ENCODE results near the gene EPB41L4B.

EPB41L4B gene

DNA sequence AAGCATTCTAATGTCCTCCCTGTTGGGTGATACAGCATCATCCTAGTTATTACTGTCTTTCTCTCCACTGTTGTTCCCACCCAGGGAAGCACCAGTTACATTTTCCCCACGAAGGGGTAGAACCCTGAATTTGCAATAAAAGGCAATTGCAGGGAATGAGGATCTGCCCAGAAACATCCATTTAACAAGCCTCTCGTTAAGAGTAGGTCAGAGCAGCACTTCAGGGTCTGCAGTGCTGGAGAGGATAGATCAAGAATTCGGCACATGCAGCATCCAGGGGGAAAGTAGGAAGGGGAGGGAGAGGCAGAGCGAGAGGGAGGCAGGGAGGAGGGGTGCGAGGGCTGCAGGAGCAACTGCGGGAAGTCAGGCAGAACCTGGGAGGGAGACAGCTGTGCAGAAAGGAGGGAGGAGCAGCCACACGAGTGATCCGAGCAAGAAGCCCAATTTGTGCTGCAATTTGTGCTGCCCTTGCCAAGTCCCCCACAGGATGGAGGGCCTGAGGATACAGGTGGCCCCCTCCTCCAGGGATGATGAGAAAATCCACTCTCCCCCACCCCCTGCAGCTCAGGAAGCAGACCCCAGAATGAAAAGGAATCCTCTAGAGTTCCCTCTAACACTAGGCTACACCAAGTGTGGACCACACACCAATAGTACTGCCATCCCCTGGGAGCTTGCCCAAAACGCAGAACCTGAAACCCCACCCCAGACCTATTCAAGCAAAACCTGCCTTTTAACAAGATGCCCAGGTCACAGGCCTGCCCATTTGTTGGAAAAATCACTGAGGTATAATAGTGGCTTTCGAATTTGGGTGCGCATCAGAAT, 62.2 kb downstream of the EPB41L4B start:
- H3K36me3 ChIP-seq (ENCODE audit: control insufficient read depth, insufficient read depth, low read length), result no peaks in the 10 kb centered on the region
- H3K27ac ChIP-seq (ENCODE audit: insufficient read depth, low read length, poor library complexity, severe bottlenecking), result no peak overlapping the region
- DNase-seq, result no peak
- no peaks in the 10 kb centered on the region for H3K27me3 ChIP-seq (replicated peaks; ENCODE audit: control insufficient read depth, insufficient read depth, low read length, poor library complexity, severe bottlenecking)
- H3K4me1 ChIP-seq (ENCODE audit: control insufficient read depth, insufficient read depth, low read length, poor library complexity, severe bottlenecking), result no peaks in the 10 kb centered on the region
- no peaks in the 10 kb centered on the region for H3K9me3 ChIP-seq (ENCODE audit: control insufficient read depth, low read length)
- H3K4me3 ChIP-seq (ENCODE audit: insufficient read depth, low read depth, low read length, poor library complexity, severe bottlenecking), result no peak overlapping the region

DNA sequence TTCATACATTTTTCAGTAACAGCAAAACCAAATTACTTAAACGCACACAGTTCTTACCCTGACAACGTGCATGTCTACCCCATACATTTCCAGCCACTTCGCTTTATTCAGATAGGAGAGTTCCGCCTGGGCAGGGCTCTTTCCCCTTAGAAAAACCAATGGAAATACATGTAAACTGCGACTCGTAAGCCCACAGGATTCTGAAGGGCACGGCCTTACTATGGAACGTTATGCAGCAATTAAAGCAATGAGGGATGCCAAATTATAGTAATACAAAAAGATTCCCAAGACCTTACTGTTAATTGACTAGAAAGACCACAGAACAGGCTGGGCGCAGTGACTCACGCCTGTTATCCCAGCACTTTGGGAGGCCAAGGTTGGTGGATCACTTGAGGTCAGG, 64.5 kb downstream of the EPB41L4B start:
- Histone ChIP-seq H3K27me3 (replicated peaks; ENCODE audit: control insufficient read depth, insufficient read depth, low read length, poor library complexity, severe bottlenecking) (no peaks in the 10 kb centered on the region), H3K9me3 (ENCODE audit: control insufficient read depth, low read length) (no peaks in the 10 kb centered on the region), H3K36me3 (ENCODE audit: control insufficient read depth, insufficient read depth, low read length) (no peaks in the 10 kb centered on the region), H3K27ac (ENCODE audit: insufficient read depth, low read length, poor library complexity, severe bottlenecking) (no peak overlapping the region), H3K4me1 (ENCODE audit: control insufficient read depth, insufficient read depth, low read length, poor library complexity, severe bottlenecking) (no peaks in the 10 kb centered on the region), H3K4me3 (ENCODE audit: insufficient read depth, low read depth, low read length, poor library complexity, severe bottlenecking) (no peak overlapping the region)
- DNase-seq, result no peak

DNA sequence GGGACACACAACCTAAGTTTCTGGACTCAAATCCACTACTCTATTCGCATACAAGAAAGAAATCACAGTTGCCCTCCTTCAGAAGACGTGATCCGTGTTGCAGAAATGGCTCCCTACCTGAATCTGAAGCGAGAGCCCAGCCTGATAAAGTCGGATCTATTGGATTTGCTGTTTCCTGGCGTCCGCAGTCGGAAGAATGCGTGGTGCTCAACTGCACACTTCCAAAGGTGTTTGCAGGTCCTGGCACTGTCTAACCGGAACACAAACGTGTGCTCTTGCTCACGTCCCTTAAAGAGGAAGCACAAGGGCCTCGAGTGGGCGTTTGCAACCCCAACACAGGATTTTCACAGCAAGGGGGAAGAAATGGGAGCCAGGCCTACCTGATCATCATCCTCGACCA, 65.5 kb downstream of the EPB41L4B start:
- H3K27me3 ChIP-seq (replicated peaks; ENCODE audit: control insufficient read depth, insufficient read depth, low read length, poor library complexity, severe bottlenecking), result no peaks in the 10 kb centered on the region
- H3K27ac ChIP-seq (ENCODE audit: insufficient read depth, low read length, poor library complexity, severe bottlenecking), result no peak overlapping the region
- no peak overlapping the region for H3K4me3 ChIP-seq (ENCODE audit: insufficient read depth, low read depth, low read length, poor library complexity, severe bottlenecking)
- H3K36me3 ChIP-seq (ENCODE audit: control insufficient read depth, insufficient read depth, low read length), result no peaks in the 10 kb centered on the region
- no peaks in the 10 kb centered on the region for H3K9me3 ChIP-seq (ENCODE audit: control insufficient read depth, low read length)
- no peak for DNase-seq
- no peaks in the 10 kb centered on the region for H3K4me1 ChIP-seq (ENCODE audit: control insufficient read depth, insufficient read depth, low read length, poor library complexity, severe bottlenecking)

DNA sequence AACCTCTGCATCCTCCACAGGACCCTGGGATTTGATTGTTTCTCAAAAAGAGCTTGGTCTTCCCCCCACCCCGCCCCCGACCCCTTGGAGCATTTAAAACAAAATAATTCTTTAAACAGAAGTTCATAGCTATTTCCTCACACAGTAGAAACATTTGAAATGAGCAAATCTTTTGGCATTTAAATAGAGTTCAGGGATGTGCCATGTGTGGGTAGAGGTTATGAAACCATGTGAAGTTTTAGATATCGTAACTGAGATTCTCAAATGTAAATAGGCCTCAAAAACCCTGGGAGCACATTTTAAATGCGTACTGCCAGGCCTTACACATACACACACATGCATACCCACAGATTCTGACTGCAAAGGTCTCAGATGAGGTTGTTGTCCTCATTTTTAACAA, 66.5 kb downstream of the EPB41L4B start:
- no peak overlapping the region for H3K4me3 ChIP-seq (ENCODE audit: insufficient read depth, low read depth, low read length, poor library complexity, severe bottlenecking)
- no peak for DNase-seq
- no peaks in the 10 kb centered on the region for H3K36me3 ChIP-seq (ENCODE audit: control insufficient read depth, insufficient read depth, low read length)
- H3K4me1 ChIP-seq (ENCODE audit: control insufficient read depth, insufficient read depth, low read length, poor library complexity, severe bottlenecking), result no peaks in the 10 kb centered on the region
- no peaks in the 10 kb centered on the region for H3K9me3 ChIP-seq (ENCODE audit: control insufficient read depth, low read length)
- no peaks in the 10 kb centered on the region for H3K27me3 ChIP-seq (replicated peaks; ENCODE audit: control insufficient read depth, insufficient read depth, low read length, poor library complexity, severe bottlenecking)
- no peak overlapping the region for H3K27ac ChIP-seq (ENCODE audit: insufficient read depth, low read length, poor library complexity, severe bottlenecking)

DNA sequence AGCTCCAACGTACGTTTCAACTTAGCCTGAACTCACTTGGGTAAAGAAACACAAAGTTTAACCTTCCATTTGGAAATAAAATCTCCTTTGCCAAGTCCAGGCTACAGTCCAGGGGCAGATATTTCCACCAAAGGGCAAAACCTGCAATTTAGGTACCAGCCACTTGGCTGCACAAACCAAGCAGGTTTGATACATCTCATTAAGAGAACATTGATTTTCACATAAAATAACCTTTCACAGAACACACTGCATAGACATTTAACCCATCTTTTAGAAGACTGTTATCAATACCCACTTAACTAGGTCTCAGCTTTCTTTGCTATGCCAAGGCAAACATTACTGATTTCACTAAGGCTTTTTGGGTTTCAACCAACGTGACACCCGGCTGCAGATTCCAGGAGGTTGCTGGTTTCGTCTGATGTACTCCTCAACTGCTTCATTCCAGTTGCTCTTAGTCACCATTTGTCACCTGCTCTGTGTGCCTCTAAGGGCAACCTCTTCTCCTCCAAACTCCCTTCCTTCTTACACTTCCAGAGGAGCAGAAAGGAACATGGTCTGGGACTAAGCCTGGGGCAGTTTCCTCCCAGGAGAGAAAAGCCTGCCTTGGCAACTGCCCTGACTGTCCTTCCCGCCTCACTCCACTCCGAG, 67.1 kb downstream of the EPB41L4B start:
- no peak overlapping the region for H3K27ac ChIP-seq (ENCODE audit: insufficient read depth, low read length, poor library complexity, severe bottlenecking)

DNA sequence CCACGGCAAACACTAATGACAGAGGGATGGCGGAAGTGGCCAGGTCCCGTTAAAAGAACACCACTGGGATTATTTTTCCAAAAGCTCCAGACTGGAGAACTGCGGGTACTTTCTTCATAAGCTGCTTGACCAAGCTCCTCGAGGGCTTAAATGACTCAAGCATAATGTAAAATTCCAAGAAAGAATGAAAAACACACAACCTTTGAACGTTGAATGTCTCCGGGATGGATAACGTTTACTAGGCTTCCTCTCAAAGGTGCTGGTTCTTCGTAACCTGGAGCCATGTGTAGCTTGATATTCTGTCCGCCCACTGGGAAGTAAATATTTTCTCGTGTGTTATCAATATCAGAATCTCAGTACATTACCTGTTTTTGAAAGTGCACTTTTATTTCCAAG, 67.6 kb downstream of the EPB41L4B start:
- H3K27me3 ChIP-seq (replicated peaks; ENCODE audit: control insufficient read depth, insufficient read depth, low read length, poor library complexity, severe bottlenecking), result no peaks in the 10 kb centered on the region
- no peak overlapping the region for H3K27ac ChIP-seq (ENCODE audit: insufficient read depth, low read length, poor library complexity, severe bottlenecking)
- H3K4me3 ChIP-seq (ENCODE audit: insufficient read depth, low read depth, low read length, poor library complexity, severe bottlenecking), result no peak overlapping the region
- no peaks in the 10 kb centered on the region for H3K4me1 ChIP-seq (ENCODE audit: control insufficient read depth, insufficient read depth, low read length, poor library complexity, severe bottlenecking)
- no peaks in the 10 kb centered on the region for H3K36me3 ChIP-seq (ENCODE audit: control insufficient read depth, insufficient read depth, low read length)
- no peak for DNase-seq
- no peaks in the 10 kb centered on the region for H3K9me3 ChIP-seq (ENCODE audit: control insufficient read depth, low read length)

More for the DNA sequence above, 67.1 kb downstream of the EPB41L4B start:
- Histone ChIP-seq H3K27me3 (replicated peaks; ENCODE audit: control insufficient read depth, insufficient read depth, low read length, poor library complexity, severe bottlenecking) (no peaks in the 10 kb centered on the region), H3K4me1 (ENCODE audit: control insufficient read depth, insufficient read depth, low read length, poor library complexity, severe bottlenecking) (no peaks in the 10 kb centered on the region), H3K4me3 (ENCODE audit: insufficient read depth, low read depth, low read length, poor library complexity, severe bottlenecking) (no peak overlapping the region), H3K9me3 (ENCODE audit: control insufficient read depth, low read length) (no peaks in the 10 kb centered on the region), H3K36me3 (ENCODE audit: control insufficient read depth, insufficient read depth, low read length) (no peaks in the 10 kb centered on the region)
- DNase-seq, result no peak

DNA sequence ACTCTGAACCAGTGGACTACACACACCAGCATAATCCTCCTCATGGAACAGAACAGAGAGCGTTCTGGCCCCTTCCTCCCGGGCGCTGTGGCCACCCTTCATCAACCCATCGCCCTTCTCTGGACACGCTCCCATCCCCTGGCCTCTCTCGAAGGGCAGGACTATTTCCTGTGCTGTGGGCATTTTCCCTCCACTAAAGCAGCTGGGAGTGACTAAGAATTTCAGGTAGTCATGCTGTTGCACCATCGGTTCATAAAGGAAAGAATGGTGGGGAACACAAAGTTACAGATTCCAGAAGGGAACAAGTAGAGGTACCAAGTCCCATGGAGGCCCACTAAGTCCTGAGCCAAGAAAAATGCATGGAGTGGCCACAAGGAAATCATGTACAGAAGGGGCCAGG, 68.6 kb downstream of the EPB41L4B start:
- DNase-seq, result no peak
- H3K27ac ChIP-seq (ENCODE audit: insufficient read depth, low read length, poor library complexity, severe bottlenecking), result no peak overlapping the region

DNA sequence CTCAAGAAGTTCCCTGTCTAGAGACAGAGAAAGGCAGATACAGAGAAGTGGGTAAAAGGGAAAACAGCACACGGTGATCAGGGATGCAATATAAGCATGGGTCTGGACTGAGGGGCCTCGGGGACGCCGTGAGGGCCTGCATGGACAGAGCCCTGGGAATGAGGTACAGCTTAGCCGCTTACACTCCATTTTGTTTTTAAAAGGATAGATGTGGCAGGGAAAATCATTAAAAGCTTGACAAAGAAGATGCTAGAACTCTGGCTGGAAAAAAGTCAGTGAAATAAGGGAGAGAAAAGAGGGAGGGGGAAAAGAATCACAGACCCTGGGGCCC, 69.1 kb downstream of the EPB41L4B start:
- Histone ChIP-seq H3K27me3 (replicated peaks; ENCODE audit: control insufficient read depth, insufficient read depth, low read length, poor library complexity, severe bottlenecking) (no peaks in the 10 kb centered on the region), H3K4me3 (ENCODE audit: insufficient read depth, low read depth, low read length, poor library complexity, severe bottlenecking) (no peak overlapping the region), H3K9me3 (ENCODE audit: control insufficient read depth, low read length) (no peaks in the 10 kb centered on the region), H3K36me3 (ENCODE audit: control insufficient read depth, insufficient read depth, low read length) (no peaks in the 10 kb centered on the region), H3K4me1 (ENCODE audit: control insufficient read depth, insufficient read depth, low read length, poor library complexity, severe bottlenecking) (no peaks in the 10 kb centered on the region), H3K27ac (ENCODE audit: insufficient read depth, low read length, poor library complexity, severe bottlenecking) (no peak overlapping the region)
- DNase-seq, result no peak

More for the DNA sequence above, 68.6 kb downstream of the EPB41L4B start:
- no peaks in the 10 kb centered on the region for H3K36me3 ChIP-seq (ENCODE audit: control insufficient read depth, insufficient read depth, low read length)
- H3K27me3 ChIP-seq (replicated peaks; ENCODE audit: control insufficient read depth, insufficient read depth, low read length, poor library complexity, severe bottlenecking), result no peaks in the 10 kb centered on the region
- H3K9me3 ChIP-seq (ENCODE audit: control insufficient read depth, low read length), result no peaks in the 10 kb centered on the region
- no peak overlapping the region for H3K4me3 ChIP-seq (ENCODE audit: insufficient read depth, low read depth, low read length, poor library complexity, severe bottlenecking)
- no peaks in the 10 kb centered on the region for H3K4me1 ChIP-seq (ENCODE audit: control insufficient read depth, insufficient read depth, low read length, poor library complexity, severe bottlenecking)

DNA sequence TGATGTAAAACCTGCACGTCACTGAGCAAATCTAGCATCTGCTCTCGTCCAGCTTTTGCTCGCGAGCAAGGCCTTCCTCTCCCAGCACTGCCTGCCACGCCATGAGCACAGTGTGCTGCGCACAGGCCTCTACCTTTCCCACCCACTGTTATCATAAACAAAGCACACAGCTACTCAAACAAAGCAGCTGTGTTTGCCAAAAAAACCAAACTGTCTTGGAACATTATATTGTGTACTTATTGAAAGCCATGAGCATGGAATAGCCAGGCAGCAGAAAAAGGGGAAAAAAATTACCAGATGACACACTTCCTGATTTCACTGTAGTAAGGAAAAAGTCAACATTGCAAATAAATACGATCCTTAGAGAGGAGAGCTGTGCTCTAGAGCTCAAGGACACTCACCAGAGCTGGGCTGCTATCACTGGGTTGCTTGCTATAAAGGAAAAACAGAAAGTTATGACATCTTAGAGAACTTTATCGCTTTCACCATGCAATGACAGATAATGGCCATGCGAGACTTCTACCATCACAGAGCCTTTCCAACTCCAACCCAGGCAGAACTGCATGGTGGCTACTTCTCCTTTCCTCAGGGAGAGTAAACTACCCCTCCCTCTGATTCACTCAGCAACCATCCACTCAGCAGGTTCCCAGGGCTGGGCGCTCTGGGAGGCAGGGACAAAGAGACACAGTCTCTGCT, 69.6 kb downstream of the EPB41L4B start:
- H3K27me3 ChIP-seq (replicated peaks; ENCODE audit: control insufficient read depth, insufficient read depth, low read length, poor library complexity, severe bottlenecking), result no peaks in the 10 kb centered on the region
- no peaks in the 10 kb centered on the region for H3K9me3 ChIP-seq (ENCODE audit: control insufficient read depth, low read length)
- H3K4me3 ChIP-seq (ENCODE audit: insufficient read depth, low read depth, low read length, poor library complexity, severe bottlenecking), result no peak overlapping the region
- H3K36me3 ChIP-seq (ENCODE audit: control insufficient read depth, insufficient read depth, low read length), result no peaks in the 10 kb centered on the region
- no peaks in the 10 kb centered on the region for H3K4me1 ChIP-seq (ENCODE audit: control insufficient read depth, insufficient read depth, low read length, poor library complexity, severe bottlenecking)
- H3K27ac ChIP-seq (ENCODE audit: insufficient read depth, low read length, poor library complexity, severe bottlenecking), result no peak overlapping the region
- DNase-seq, result no peak

DNA sequence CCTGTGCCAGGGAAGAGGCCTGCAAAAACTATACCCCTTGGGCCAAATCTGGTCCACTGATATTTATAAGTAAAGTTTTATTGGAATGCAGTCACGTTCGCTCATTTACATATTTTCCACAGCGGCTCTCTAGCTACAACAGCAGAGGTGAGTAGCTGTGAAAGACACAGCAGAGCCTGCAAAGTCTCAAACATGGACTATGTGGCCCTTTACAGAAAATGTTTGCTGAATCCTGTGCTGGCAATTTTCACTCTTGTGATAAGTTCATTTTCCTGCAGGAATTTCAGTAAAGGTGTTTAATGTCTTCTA, 70.1 kb downstream of the EPB41L4B start:
- H3K36me3 ChIP-seq (ENCODE audit: control insufficient read depth, insufficient read depth, low read length), result no peaks in the 10 kb centered on the region
- no peaks in the 10 kb centered on the region for H3K4me1 ChIP-seq (ENCODE audit: control insufficient read depth, insufficient read depth, low read length, poor library complexity, severe bottlenecking)
- DNase-seq, result no peak
- no peaks in the 10 kb centered on the region for H3K9me3 ChIP-seq (ENCODE audit: control insufficient read depth, low read length)
- no peak overlapping the region for H3K4me3 ChIP-seq (ENCODE audit: insufficient read depth, low read depth, low read length, poor library complexity, severe bottlenecking)
- no peaks in the 10 kb centered on the region for H3K27me3 ChIP-seq (replicated peaks; ENCODE audit: control insufficient read depth, insufficient read depth, low read length, poor library complexity, severe bottlenecking)
- no peak overlapping the region for H3K27ac ChIP-seq (ENCODE audit: insufficient read depth, low read length, poor library complexity, severe bottlenecking)
